NCI-H2196 treated with DMSO at 0.1 percent for 48 hours (cell line): ENCODE measurements around the gene MTCL3.
"Not testable (repeated sequence)": the region's sequence is repeated elsewhere in the genome, so short reads cannot be mapped to it uniquely, and the experiment has no call there.

Experiments
- DNase-seq: peaks from one replicate; lab custom pipeline; 2025; ENCODE audit not compliant: unreplicated experiment; lab: John Stamatoyannopoulos, UW

The MTCL3 gene

DNA sequence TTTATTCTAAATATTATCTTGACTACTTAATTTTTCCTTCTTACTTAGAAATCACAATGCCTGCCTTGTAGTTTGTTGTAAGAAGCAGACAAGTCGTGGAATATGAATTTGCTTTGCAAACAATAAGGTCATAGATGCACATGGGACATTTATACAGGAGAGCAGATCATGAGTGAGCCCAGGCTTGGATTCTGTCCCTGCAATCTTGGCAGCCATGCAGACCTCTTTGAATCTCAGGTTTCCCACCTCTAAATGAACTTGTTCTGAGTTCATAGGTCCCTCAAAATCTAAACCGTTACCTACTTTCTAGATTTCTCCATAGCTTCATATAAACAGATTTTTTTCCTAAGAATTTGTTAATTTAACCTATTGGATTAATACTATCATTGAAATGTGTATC is 79.4 kb downstream of the MTCL3 start:
- no peak for DNase-seq

DNA sequence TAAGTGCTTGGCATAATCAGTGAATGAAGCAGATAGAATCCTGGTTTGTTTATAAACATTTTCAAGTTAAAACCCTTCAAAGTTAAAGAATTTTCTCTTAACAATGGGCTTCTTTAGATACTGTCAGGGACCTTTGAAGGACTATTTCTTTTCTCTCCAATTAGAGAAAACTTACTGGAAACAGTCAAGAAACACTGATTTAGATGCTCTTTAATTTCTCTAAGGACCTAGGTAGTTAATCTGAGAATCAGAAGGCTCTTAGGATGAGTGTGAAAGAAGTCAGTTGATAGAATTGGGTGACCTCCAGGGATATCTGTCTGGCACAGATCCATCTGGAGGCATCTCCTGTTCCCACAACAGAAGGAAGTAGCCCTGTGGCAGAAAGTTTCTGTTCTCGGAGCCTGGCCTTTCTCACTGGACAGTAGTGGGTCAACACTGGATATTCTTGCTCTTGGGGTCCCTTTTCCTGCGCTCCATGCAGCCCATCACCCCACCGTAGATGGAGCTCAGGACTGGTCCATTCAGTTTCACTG is 82.5 kb downstream of the MTCL3 start:
- no peak for DNase-seq

DNA sequence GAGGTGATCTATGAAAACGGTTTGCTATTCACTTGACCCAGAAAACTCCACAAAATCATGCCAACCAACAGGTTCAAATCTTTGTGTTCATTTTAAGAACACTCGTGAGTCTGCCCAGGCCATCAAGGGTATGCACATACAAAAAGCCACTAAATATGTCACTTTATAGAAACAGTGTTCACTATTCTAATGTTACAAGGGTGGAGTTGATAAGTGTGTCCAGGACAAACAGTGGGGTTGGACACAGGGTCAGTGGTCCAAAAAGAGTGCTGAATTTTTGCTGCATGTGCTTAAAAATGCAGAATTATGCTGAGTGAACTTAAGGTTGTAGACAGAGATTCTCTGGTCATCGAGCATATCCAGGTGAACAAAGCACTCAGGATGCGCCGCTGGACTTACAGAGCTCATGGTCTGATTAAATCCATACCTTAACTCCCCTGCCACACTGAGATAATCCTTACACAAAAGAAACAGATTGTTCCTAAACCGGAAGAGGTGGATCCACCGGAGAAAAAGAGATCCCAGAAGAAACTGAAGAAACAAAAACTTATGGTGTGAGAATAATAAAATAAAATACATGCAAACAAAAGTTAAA is 83.4 kb downstream of the MTCL3 start:
- DNase-seq = no peak

DNA sequence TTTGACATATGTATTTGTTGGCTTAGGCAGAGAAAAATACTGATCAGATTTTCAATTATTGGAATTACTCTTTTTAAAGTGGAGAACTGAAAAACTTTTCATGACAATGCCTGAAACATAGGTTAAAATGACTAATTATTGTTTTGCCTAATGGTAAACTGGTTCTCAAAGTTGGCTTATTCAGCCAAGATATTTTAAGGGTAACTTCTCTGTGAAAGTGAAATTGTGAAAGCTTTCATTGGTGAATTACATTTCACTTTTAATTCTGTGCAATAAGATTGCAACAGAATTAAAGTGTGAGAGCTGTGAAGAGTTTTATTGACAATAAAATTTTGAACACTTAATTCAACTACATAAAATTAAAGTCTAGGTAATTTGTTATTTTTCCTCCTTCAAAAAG is 84.5 kb downstream of the MTCL3 start:
- DNase-seq = no peak

DNA sequence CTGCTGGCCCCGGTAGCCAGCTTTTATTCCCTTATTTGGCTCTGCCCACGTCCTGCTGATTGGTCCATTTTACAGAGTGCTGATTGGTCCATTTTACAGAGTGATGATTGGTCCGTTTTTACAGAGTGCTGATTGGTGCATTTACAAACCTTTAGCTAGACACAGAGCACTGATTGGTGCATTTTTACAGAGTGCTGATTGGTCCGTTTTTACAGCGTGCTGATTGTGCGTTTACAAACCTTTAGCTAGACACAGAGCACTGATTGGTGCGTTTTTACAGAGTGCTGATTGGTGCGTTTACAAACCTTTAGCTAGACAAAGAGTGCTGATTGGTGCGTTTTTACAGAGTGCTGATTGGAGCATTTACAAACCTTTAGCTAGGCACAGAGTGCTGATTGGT is 90.6 kb downstream of the MTCL3 start:
- DNase-seq = not testable (repeated sequence)

DNA sequence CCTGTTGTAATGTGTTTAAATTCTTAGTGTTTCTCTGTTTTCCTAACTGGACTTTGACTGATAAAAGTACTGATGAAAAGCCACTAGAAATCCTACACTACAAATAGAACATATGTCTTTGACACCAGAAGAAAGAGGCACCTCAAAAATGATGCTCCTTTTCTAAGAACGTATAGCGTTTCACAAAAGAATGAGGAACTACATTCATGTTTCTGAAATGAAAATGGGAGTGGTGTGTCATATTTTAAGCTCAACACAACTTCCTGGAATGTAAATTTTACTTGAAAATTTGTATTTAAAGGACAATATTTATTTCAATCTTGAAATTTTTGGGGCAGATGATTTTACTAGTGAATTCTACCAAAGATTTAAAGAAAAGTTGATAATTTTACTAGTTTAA is 95.2 kb downstream of the MTCL3 start:
- DNase-seq = no peak
